Medulla oblongata (tissue), 1 donor: ENCODE results near the gene TAX1BP3.

Experiments
- DNase-seq: peaks from one replicate; pipeline ENCODE4 v3.0.0-alpha.2; 2015; ENCODE audit errors: extremely low spot score

The TAX1BP3 gene

GRCh38 chr17:3626831-3627768 lies 41.3 kb downstream of the TAX1BP3 start:
- DNase-seq: no peak

- no peak for DNase-seq
Observed at GRCh38 chr17:3622977-3623594, 45.3 kb downstream of the TAX1BP3 start.

GRCh38 chr17:3621146-3621720 lies 47.1 kb downstream of the TAX1BP3 start:
- no peak for DNase-seq

- DNase-seq: no peak
Observed at GRCh38 chr17:3615160-3615870, 53.1 kb downstream of the TAX1BP3 start.

GRCh38 chr17:3613124-3613523 lies 55.3 kb downstream of the TAX1BP3 start:
- DNase-seq: no peak
